Gastroesophageal sphincter (tissue), 4 donors: ENCODE data around the gene RIMBP2. TPM values are rescaled to one million over a fixed set of nuclear protein-coding genes. Genes with fewer than 3 reads are reported as not detected.

Experiments used
- ATAC-seq: fragments of 150-250 bp; one replicate; pipeline ENCODE4 v1.9.1; 2016; ENCODE audit warnings: mild to moderate bottlenecking, moderate library complexity
- H3K27ac ChIP-seq, 4 donors: fragments of 200-600 bp; sonication (generic) in 3 of 4; 1 replicate in 3 of 4; 2 replicates in 1 of 4; pipeline ENCODE4 v1.5.1; 2016 to 2019
- H3K27me3 ChIP-seq: fragments of 200-600 bp; sonication (generic); one replicate; pipeline ENCODE4 v1.5.1; 2019
- H3K36me3 ChIP-seq, 2 donors: fragments of 200-600 bp; sonication (generic); one replicate each; pipeline ENCODE4 v1.5.1; 2019; ENCODE audit warnings: control low read depth in 1 of 2
- H3K4me1 ChIP-seq, 3 donors: fragments of 200-600 bp; sonication (generic); 1 replicate in 2 of 3; 2 replicates in 1 of 3; pipeline ENCODE4 v1.5.1; 2016 to 2019; ENCODE audit warnings: control low read depth in 2 of 3
- H3K4me3 ChIP-seq, 2 donors: fragments of 200-600 bp; sonication (generic); one replicate each; pipeline ENCODE4 v1.5.1; 2019; ENCODE audit warnings: mild to moderate bottlenecking in 1 of 2, moderate library complexity in 1 of 2
- H3K9me3 ChIP-seq, 3 donors: fragments of 200-600 bp; sonication (generic); one replicate each; pipeline ENCODE4 v1.5.1; 2017 to 2019; ENCODE audit warnings: control low read depth in 2 of 3
- CTCF ChIP-seq, 4 experiments: fragments of 200-600 bp in 2 of 4; fragments of 450-650 bp in 2 of 4; sonication (generic) in 1 of 4; IDR thresholded peaks; one replicate each; pipeline ENCODE4 v1.5.1; 2017 to 2019; ENCODE audit warnings: antibody characterized with exemption in 4 of 4, mild to moderate bottlenecking in 2 of 4, moderate library complexity in 2 of 4
- EP300 ChIP-seq: sonication (generic); formaldehyde crosslinking; IDR thresholded peaks from one replicate; pipeline ENCODE4 v1.6.1; 2017; ENCODE audit warnings: antibody characterized with exemption, mild to moderate bottlenecking
- POLR2A ChIP-seq, 2 donors: fragments of 450-650 bp; IDR thresholded peaks; one replicate each; pipeline ENCODE4 v1.6.1; 2017; ENCODE audit warnings: antibody characterized with exemption in 2 of 2, mild to moderate bottlenecking in 2 of 2, moderate library complexity in 1 of 2
- POLR2AphosphoS5 ChIP-seq: sonication (generic); formaldehyde crosslinking; IDR thresholded peaks from one replicate; pipeline ENCODE4 v1.6.1; 2017; ENCODE audit warnings: antibody characterized with exemption
- WGBS, 2 donors: methylation state at CpG; one replicate each; pipeline ENCODE4 v1.1.5; 2018; ENCODE audit warnings: low coverage in 1 of 2; 5-methylcytosine and 5-hydroxymethylcytosine counted together
- total RNA-seq, 4 donors: library from RNA; depleted of rRNA; stranded (reverse); fragments of >200 nt; gene quantifications; one replicate each; pipeline ENCODE4 v1.1.0, GENCODE V29; 2016

RIMBP2 gene
- total RNA-seq, 4 donors from 2014 or later: 0.42 to 1.1 (median 0.60) TPM

- no peaks in the 10 kb centered on the region for H3K36me3 ChIP-seq
- no peak for ATAC-seq
- H3K27ac ChIP-seq: no peak overlapping the region
- WGBS, 2 donors: 86% methylated on average over 9 of the region's 13 CpGs; no CpG with 5 or more reads in 1 of the 2 donors
- peaks cover 55% of the 10 kb centered on the region for H3K27me3 ChIP-seq
- H3K9me3 ChIP-seq: no peaks in the 10 kb centered on the region
- peaks cover 0 to 18% (median 10%) of the 10 kb centered on the region in 3 donors for H3K4me1 ChIP-seq
- TF ChIP-seq EP300: no peak
- no peak for TF ChIP-seq CTCF (IDR thresholded peaks at IDR 0.05)
- no peak for TF ChIP-seq POLR2AphosphoS5
- TF ChIP-seq POLR2A (IDR thresholded peaks at IDR 0.05): no peak
- no peak overlapping the region for H3K4me3 ChIP-seq
These were observed 5.9 kb downstream of the RIMBP2 start for GRCh38 chr12:130709971-130710732.

- H3K36me3 ChIP-seq: no peaks in the 10 kb centered on the region
- no peak overlapping the region for H3K27ac ChIP-seq
- no peak for ATAC-seq
- peaks cover 0 to 10% (median 3%) of the 10 kb centered on the region in 3 donors for H3K4me1 ChIP-seq
- H3K9me3 ChIP-seq: no peaks in the 10 kb centered on the region
- peaks cover 55% of the 10 kb centered on the region for H3K27me3 ChIP-seq
- no peak overlapping the region for H3K4me3 ChIP-seq
- 48% methylated on average over 5 of the region's 29 CpGs; no CpG with 5 or more reads in 1 of the 2 donors for WGBS, 2 donors
- no peak for TF ChIP-seq POLR2A (IDR thresholded peaks at IDR 0.05)
- no peak for TF ChIP-seq CTCF (IDR thresholded peaks at IDR 0.05)
- no peak for TF ChIP-seq EP300
- no peak for TF ChIP-seq POLR2AphosphoS5
These were observed 6.7 kb downstream of the RIMBP2 start for GRCh38 chr12:130709151-130709970.

- Histone ChIP-seq H3K4me3 (no peak overlapping the region), H3K9me3 (no peaks in the 10 kb centered on the region), H3K27me3 (peaks cover 55% of the 10 kb centered on the region), H3K36me3 (no peaks in the 10 kb centered on the region), H3K27ac (no peak overlapping the region), H3K4me1 (peaks cover 0 to 3% (median 0%) of the 10 kb centered on the region in 3 donors)
- WGBS, 2 donors: 96 to 100% methylated on average over 1 to 8 of the region's 12 CpGs
- TF ChIP-seq CTCF (IDR thresholded peaks at IDR 0.05) (no peak), POLR2AphosphoS5 (no peak), EP300 (no peak), POLR2A (IDR thresholded peaks at IDR 0.05) (no peak)
- no peak for ATAC-seq
These were observed 7.5 kb downstream of the RIMBP2 start for GRCh38 chr12:130708648-130709047.

- 76 to 89% methylated on average over 4 to 7 of the region's 8 CpGs for WGBS, 2 donors
- TF ChIP-seq POLR2A (IDR thresholded peaks at IDR 0.05) (no peak), CTCF (IDR thresholded peaks at IDR 0.05) (no peak), EP300 (no peak), POLR2AphosphoS5 (no peak)
- H3K36me3 ChIP-seq: no peaks in the 10 kb centered on the region
- no peak for ATAC-seq
- no peak overlapping the region for H3K4me3 ChIP-seq
- H3K4me1 ChIP-seq: no peaks in the 10 kb centered on the region
- H3K27ac ChIP-seq: no peak overlapping the region
- no peaks in the 10 kb centered on the region for H3K9me3 ChIP-seq
- H3K27me3 ChIP-seq: peaks cover 61% of the 10 kb centered on the region
These were observed 8.6 kb downstream of the RIMBP2 start for GRCh38 chr12:130707571-130707891.
